HepG2 (cell line): ENCODE results near the gene EMC9. TPM values are rescaled to one million over a fixed set of nuclear protein-coding genes. Genes with fewer than 3 reads are reported as not detected.
A peak's percentile ranks its signal among the peaks of the same experiment; 100 is the strongest.

ENCODE experiments used
- ARHGAP35 ChIP-seq: sonication (generic); formaldehyde crosslinking; IDR thresholded peaks from 2 replicates; pipeline ENCODE4 v1.9.0; 2022; ENCODE audit warnings: mild to moderate bottlenecking, inconsistent platforms, moderate library complexity, missing genetic modification reagents, borderline replicate concordance
- ATRX ChIP-seq: sonication (generic); formaldehyde crosslinking; IDR thresholded peaks from 2 replicates; pipeline ENCODE4 v1.4.0; 2020; ENCODE audit warnings: missing genetic modification reagents, borderline replicate concordance
- EP300 ChIP-seq, 3 experiments: sonication (generic) in 1 of 3; formaldehyde crosslinking in 1 of 3; IDR thresholded peaks; 2 replicates each; pipeline versions ENCODE4 v1.5.1 to v1.6.1; 2011 to 2020; ENCODE audit warnings: low read depth in 2 of 3, low read length in 2 of 3, borderline replicate concordance in 1 of 3, improper control_type of control experiment in 1 of 3, mild to moderate bottlenecking in 1 of 3, missing genetic modification reagents in 1 of 3, moderate library complexity in 1 of 3
- FOSL2 ChIP-seq: sonication (generic); formaldehyde crosslinking; IDR thresholded peaks from 2 replicates; pipeline ENCODE4 v1.4.0; 2020; ENCODE audit warnings: missing genetic modification reagents
- HNRNPUL1 ChIP-seq: fragments of 200-400 bp; formaldehyde crosslinking; IDR thresholded peaks from 2 replicates; pipeline ENCODE4 v1.6.1; 2017; ENCODE audit warnings: low read depth, mild to moderate bottlenecking, low read length, moderate library complexity
- KAT2B ChIP-seq: fragments of 150-350 bp; IDR thresholded peaks from 2 replicates; pipeline ENCODE4 v1.6.1; 2014; ENCODE audit warnings: low read depth, low read length, borderline replicate concordance
- KDM3A ChIP-seq: IDR thresholded peaks from 2 replicates; pipeline ENCODE4 v1.6.1; 2018; ENCODE audit warnings: low read depth, missing compliant biosample characterization
- MEIS1 ChIP-seq: sonication (generic); formaldehyde crosslinking; IDR thresholded peaks from 2 replicates; pipeline ENCODE4 v1.9.0; 2021; ENCODE audit warnings: mild to moderate bottlenecking, missing genetic modification reagents, moderate library complexity, borderline replicate concordance
- MIER2 ChIP-seq: IDR thresholded peaks from 2 replicates; pipeline ENCODE4 v1.6.1; 2016; ENCODE audit warnings: missing biosample characterization, missing genetic modification reagents
- NKX3-1 ChIP-seq: sonication (generic); formaldehyde crosslinking; IDR thresholded peaks from 2 replicates; pipeline ENCODE4 v1.5.0; 2020; ENCODE audit warnings: missing genetic modification reagents
- RBAK ChIP-seq: sonication (generic); formaldehyde crosslinking; IDR thresholded peaks from 2 replicates; pipeline ENCODE4 v1.5.1; 2020; ENCODE audit warnings: mild to moderate bottlenecking, missing genetic modification reagents
- YEATS2 ChIP-seq: sonication (generic); formaldehyde crosslinking; IDR thresholded peaks from 2 replicates; pipeline ENCODE4 v1.4.0; 2020; ENCODE audit warnings: missing genetic modification reagents, borderline replicate concordance
- YEATS4 ChIP-seq: sonication (generic); formaldehyde crosslinking; IDR thresholded peaks from 2 replicates; pipeline ENCODE4 v1.4.0; 2020; ENCODE audit warnings: missing genetic modification reagents, borderline replicate concordance
- ZBTB20 ChIP-seq: sonication (generic); formaldehyde crosslinking; IDR thresholded peaks from 2 replicates; pipeline ENCODE4 v1.8.1; 2023; ENCODE audit warnings: missing genetic modification reagents, low read depth, mild to moderate bottlenecking, borderline replicate concordance
- ZNF143 ChIP-seq: sonication (generic); formaldehyde crosslinking; IDR thresholded peaks from 2 replicates; pipeline ENCODE4 v1.4.0; 2020; ENCODE audit warnings: missing genetic modification reagents
- ZNF432 ChIP-seq: sonication (generic); formaldehyde crosslinking; IDR thresholded peaks from 2 replicates; pipeline ENCODE4 v1.5.0; 2020; ENCODE audit warnings: missing genetic modification reagents, mild to moderate bottlenecking, borderline replicate concordance
- ZNF678 ChIP-seq: sonication (generic); formaldehyde crosslinking; IDR thresholded peaks from 2 replicates; pipeline ENCODE4 v1.4.0; 2020; ENCODE audit warnings: mild to moderate bottlenecking, missing genetic modification reagents
- ZNF788 ChIP-seq: sonication (generic); formaldehyde crosslinking; IDR thresholded peaks from 2 replicates; pipeline ENCODE4 v1.5.0; 2020; ENCODE audit warnings: mild to moderate bottlenecking, missing genetic modification reagents, borderline replicate concordance
- polyA plus RNA-seq, 8 experiments: library from polyadenylated mRNA; depleted of rRNA in 3 of 8; stranded (reverse) in 7 of 8; unstranded in 1 of 8; fragments of >200 nt; fragmentation: Illumina TruSeq in 4 of 8; extraction: Trizol in 4 of 8; gene quantifications; 2 replicates each; pipeline versions ENCODE4 v1.2.1 to v1.2.3, GENCODE V29; 2011 to 2016; ENCODE audit warnings: low read depth in 4 of 8, missing spikeins in 1 of 8, mixed read lengths in 1 of 8; ENCODE audit not compliant: insufficient read depth in 1 of 8
- total RNA-seq, 5 experiments: library from RNA; depleted of rRNA; stranded (reverse); fragments of >200 nt; fragmentation: Illumina TruSeq; extraction: Trizol; gene quantifications; 2 replicates each; pipeline ENCODE4 v1.2.3, GENCODE V29; 2016; ENCODE audit warnings: low read depth in 1 of 5
- TF ChIP-seq, protein P1 (sequence below): IDR thresholded peaks from 2 replicates; pipeline ENCODE4 v1.6.1; 2016; ENCODE audit warnings: missing compliant biosample characterization, missing genetic modification reagents, borderline replicate concordance
- TF ChIP-seq, protein P2 (sequence below): sonication (generic); formaldehyde crosslinking; IDR thresholded peaks from 2 replicates; pipeline ENCODE4 v1.4.0; 2020; ENCODE audit warnings: mild to moderate bottlenecking, missing genetic modification reagents
- TF ChIP-seq, protein P3 (sequence below): IDR thresholded peaks from 2 replicates; pipeline ENCODE4 v1.6.1; 2018; ENCODE audit warnings: missing genetic modification reagents
- TF ChIP-seq, protein P4 (sequence below): sonication (generic); formaldehyde crosslinking; IDR thresholded peaks from 2 replicates; pipeline ENCODE4 v1.8.0; 2022; ENCODE audit warnings: mild to moderate bottlenecking, missing genetic modification reagents, moderate library complexity

EMC9 gene
- total and polyA plus RNA-seq, 2 of the 13 experiments (the other 11 are each of a cell fraction or from before 2014, with no cell fraction given): 60.5 to 78.7 TPM

DNA sequence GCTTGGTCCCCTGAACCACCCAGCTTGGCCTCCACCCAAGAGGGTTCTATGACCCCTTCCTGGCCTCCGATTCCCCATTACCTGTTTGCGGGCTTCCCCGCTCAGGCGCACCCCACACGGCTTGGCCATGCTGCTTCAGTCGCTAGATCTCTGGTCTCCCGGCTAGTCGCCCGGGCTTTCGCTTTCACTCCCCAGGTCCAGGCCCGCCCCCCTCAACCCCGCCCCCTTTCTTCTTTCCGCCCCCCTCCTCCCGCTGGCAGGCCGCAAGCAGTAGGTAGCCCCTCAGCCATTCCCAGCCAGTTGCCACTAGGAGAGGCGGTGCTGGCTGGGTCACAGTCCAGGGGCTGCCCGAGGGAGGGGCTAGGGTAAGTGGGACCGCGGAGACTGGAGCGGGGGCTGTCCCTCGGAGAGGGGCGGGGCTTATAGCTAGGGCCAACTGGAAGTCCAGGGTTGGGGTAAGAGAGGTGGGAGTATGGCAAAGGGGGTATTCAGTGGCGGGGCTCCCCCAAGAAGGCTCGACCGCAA is 5.1 kb upstream of the EMC9 start, which contains the start of gene PSME2 (continued):
- TF ChIP-seq MIER2 (CRISPR knock-in tag): no peak
- no peak for TF ChIP-seq HNRNPUL1
- TF ChIP-seq KDM3A (CRISPR knock-in tag): peak; percentile 25; the same call in 1 of the 2 replicates
- TF ChIP-seq, protein P1, sequence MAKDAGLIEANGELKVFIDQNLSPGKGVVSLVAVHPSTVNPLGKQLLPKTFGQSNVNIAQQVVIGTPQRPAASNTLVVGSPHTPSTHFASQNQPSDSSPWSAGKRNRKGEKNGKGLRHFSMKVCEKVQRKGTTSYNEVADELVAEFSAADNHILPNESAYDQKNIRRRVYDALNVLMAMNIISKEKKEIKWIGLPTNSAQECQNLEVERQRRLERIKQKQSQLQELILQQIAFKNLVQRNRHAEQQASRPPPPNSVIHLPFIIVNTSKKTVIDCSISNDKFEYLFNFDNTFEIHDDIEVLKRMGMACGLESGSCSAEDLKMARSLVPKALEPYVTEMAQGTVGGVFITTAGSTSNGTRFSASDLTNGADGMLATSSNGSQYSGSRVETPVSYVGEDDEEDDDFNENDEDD (CRISPR knock-in tag): peak; percentile 47; the same call in 1 of the 2 replicates
- TF ChIP-seq YEATS4: no peak; the same call in 1 of the 2 replicates
- no peak for TF ChIP-seq MEIS1 (CRISPR knock-in tag)
- TF ChIP-seq, protein P2, sequence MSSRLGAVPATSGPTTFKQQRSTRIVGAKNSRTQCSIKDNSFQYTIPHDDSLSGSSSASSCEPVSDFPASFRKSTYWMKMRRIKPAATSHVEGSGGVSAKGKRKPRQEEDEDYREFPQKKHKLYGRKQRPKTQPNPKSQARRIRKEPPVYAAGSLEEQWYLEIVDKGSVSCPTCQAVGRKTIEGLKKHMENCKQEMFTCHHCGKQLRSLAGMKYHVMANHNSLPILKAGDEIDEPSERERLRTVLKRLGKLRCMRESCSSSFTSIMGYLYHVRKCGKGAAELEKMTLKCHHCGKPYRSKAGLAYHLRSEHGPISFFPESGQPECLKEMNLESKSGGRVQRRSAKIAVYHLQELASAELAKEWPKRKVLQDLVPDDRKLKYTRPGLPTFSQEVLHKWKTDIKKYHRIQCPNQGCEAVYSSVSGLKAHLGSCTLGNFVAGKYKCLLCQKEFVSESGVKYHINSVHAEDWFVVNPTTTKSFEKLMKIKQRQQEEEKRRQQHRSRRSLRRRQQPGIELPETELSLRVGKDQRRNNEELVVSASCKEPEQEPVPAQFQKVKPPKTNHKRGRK: no peak
- no peak for TF ChIP-seq KAT2B
- no peak for TF ChIP-seq ZNF143 (CRISPR knock-in tag)
- TF ChIP-seq, protein P3, sequence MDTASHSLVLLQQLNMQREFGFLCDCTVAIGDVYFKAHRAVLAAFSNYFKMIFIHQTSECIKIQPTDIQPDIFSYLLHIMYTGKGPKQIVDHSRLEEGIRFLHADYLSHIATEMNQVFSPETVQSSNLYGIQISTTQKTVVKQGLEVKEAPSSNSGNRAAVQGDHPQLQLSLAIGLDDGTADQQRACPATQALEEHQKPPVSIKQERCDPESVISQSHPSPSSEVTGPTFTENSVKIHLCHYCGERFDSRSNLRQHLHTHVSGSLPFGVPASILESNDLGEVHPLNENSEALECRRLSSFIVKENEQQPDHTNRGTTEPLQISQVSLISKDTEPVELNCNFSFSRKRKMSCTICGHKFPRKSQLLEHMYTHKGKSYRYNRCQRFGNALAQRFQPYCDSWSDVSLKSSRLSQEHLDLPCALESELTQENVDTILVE: peak; percentile 64; the same call in 1 of the 2 replicates
- 0 out of 2 replicates have a peak, but pooled peaks have one; percentile 80 for TF ChIP-seq ZNF788 (CRISPR knock-in tag)
- no peak for TF ChIP-seq ATRX (CRISPR knock-in tag)
- TF ChIP-seq ZNF432 (CRISPR knock-in tag): no peak
- TF ChIP-seq, protein P4, sequence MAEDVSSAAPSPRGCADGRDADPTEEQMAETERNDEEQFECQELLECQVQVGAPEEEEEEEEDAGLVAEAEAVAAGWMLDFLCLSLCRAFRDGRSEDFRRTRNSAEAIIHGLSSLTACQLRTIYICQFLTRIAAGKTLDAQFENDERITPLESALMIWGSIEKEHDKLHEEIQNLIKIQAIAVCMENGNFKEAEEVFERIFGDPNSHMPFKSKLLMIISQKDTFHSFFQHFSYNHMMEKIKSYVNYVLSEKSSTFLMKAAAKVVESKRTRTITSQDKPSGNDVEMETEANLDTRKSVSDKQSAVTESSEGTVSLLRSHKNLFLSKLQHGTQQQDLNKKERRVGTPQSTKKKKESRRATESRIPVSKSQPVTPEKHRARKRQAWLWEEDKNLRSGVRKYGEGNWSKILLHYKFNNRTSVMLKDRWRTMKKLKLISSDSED (CRISPR knock-in tag): no peak
- no peak for TF ChIP-seq NKX3-1 (CRISPR knock-in tag)
- no peak; the same call in 1 of the 2 replicates for TF ChIP-seq ARHGAP35 (CRISPR knock-in tag)
- peak; percentile 54; the same call in 1 of the 2 replicates for TF ChIP-seq ZNF678 (CRISPR knock-in tag)
- peak; percentile 78; the same call in 1 of the 2 replicates for TF ChIP-seq RBAK
- peak in 1 of 2 experiments; percentile 35; a peak in 1 of 4 replicates for TF ChIP-seq EP300 (IDR thresholded peaks at IDR 0.05; ENCODE audit: low read depth in 2 of 2, low read length in 2 of 2)
- no peak for TF ChIP-seq EP300 (CRISPR knock-in tag; IDR thresholded peaks at IDR 0.05; ENCODE audit: borderline replicate concordance)
- TF ChIP-seq ZBTB20 (CRISPR knock-in tag): peak; percentile 65; the same call in 1 of the 2 replicates
- TF ChIP-seq YEATS2 (CRISPR knock-in tag): peak; percentile 9; the same call in 1 of the 2 replicates
- peak; percentile 36 for TF ChIP-seq FOSL2
